ENCODE results near the gene SPANXA2. TPM values are rescaled to one million over a fixed set of nuclear protein-coding genes. Genes with fewer than 3 reads are reported as not detected.
"Not testable (repeated sequence)": the region's sequence is repeated elsewhere in the genome, so short reads cannot be mapped to it uniquely, and the experiment has no call there.

The SPANXA2 gene
- total RNA-seq (not detected), polyA plus RNA-seq (not detected)
- long read RNA-seq, donor 1: 0 reads
- long read RNA-seq, donor 2: 0 reads
- long read RNA-seq, donor 3: 0 reads

- DNase-seq; H3K4me1 ChIP-seq; H3K9me3 ChIP-seq; H3K27me3 ChIP-seq; H3K27ac ChIP-seq; ATAC-seq; H3K4me3 ChIP-seq; intact Hi-C loops (cut with DNase I); H3K36me3 ChIP-seq: not testable (repeated sequence)
- WGBS, 2 donors: no CpG with 5 or more reads among the region's 10 CpGs
Measured at GRCh38 chrX:141589408-141589807, at the start of gene SPANXA2. SPANXA2 (plus strand) TSS chrX:141589708; CDS start chrX:141589768, 60 bp downstream.

- H3K27ac ChIP-seq; DNase-seq; H3K4me3 ChIP-seq; H3K9me3 ChIP-seq; ATAC-seq; H3K27me3 ChIP-seq; intact Hi-C loops (cut with DNase I); H3K4me1 ChIP-seq; H3K36me3 ChIP-seq: not testable (repeated sequence)
- 79 to 86% methylated on average over 4 to 5 of the region's 16 CpGs for WGBS, 2 donors
Measured at GRCh38 chrX:141542551-141542950, 47.0 kb upstream of the SPANXA2 start.

GRCh38 chrX:141584638-141585037 is 4.9 kb upstream of the SPANXA2 start, which contains the start of gene SPANXA1:
SPANXA1 (minus strand) TSS chrX:141584738; CDS start chrX:141584678, 60 bp downstream.
- H3K4me3 ChIP-seq; H3K9me3 ChIP-seq; intact Hi-C loops (cut with DNase I); DNase-seq; H3K27me3 ChIP-seq; ATAC-seq; H3K36me3 ChIP-seq; H3K27ac ChIP-seq; H3K4me1 ChIP-seq: not testable (repeated sequence)
- no CpG with 5 or more reads among the region's 10 CpGs for WGBS, 2 donors

GRCh38 chrX:141609111-141609510 is 19.6 kb downstream of the SPANXA2 start:
- DNase-seq (no peak), ATAC-seq (no peak)
- WGBS, 2 donors: 92 to 95% methylated on average over 1 of the region's 1 CpG
- Histone ChIP-seq H3K27me3 (no peaks in the 10 kb centered on the region), H3K36me3 (no peaks in the 10 kb centered on the region), H3K4me3 (no peak overlapping the region), H3K27ac (no peak overlapping the region), H3K9me3 (peaks cover 0 to 8% (median 0%) of the 10 kb centered on the region in 11 donors), H3K4me1 (no peaks in the 10 kb centered on the region)
- intact Hi-C loops (cut with DNase I): no loop called here
- no peak for TF ChIP-seq CTCF (IDR thresholded peaks at IDR 0.05)

- Histone ChIP-seq H3K36me3 (no peaks in the 10 kb centered on the region), H3K9me3 (no peaks in the 10 kb centered on the region), H3K27ac (no peak overlapping the region), H3K4me1 (no peaks in the 10 kb centered on the region), H3K4me3 (no peak overlapping the region), H3K27me3 (no peaks in the 10 kb centered on the region)
- DNase-seq: no peak
- intact Hi-C loops (cut with DNase I): no loop called here
- TF ChIP-seq CTCF (IDR thresholded peaks at IDR 0.05): no peak
- ATAC-seq: no peak
- 70 to 82% methylated on average over 2 of the region's 2 CpGs for WGBS, 2 donors
Measured at GRCh38 chrX:141619336-141619735, 29.8 kb downstream of the SPANXA2 start.

- DNase-seq (no peak), ATAC-seq (no peak)
- no peak for TF ChIP-seq CTCF (IDR thresholded peaks at IDR 0.05)
- Histone ChIP-seq H3K4me1 (no peaks in the 10 kb centered on the region), H3K4me3 (no peak overlapping the region), H3K27me3 (no peaks in the 10 kb centered on the region), H3K9me3 (peaks cover 0 to 5% (median 0%) of the 10 kb centered on the region in 11 donors), H3K36me3 (no peaks in the 10 kb centered on the region), H3K27ac (no peak overlapping the region)
- intact Hi-C loops (cut with DNase I): no loop called here
Measured at GRCh38 chrX:141632124-141632523, 42.6 kb downstream of the SPANXA2 start.

All from heart right ventricle (tissue), 16 donors.